BE2C (cell line): Measurements from ENCODE around the gene CCDC63.

ENCODE experiments used
- DNase-seq: peaks from one replicate; pipeline ENCODE4 v3.0.0-alpha.2; 2020
- H3K27me3 ChIP-seq: fragments of 250-450 bp; sonication (Bioruptor Pico); 2 replicates; pipeline ENCODE4 v1.5.1; 2020; ENCODE audit warnings: mild to moderate bottlenecking
- H3K36me3 ChIP-seq: fragments of 250-450 bp; sonication (Bioruptor Pico); 2 replicates; pipeline ENCODE4 v1.5.1; 2020; ENCODE audit warnings: mild to moderate bottlenecking
- H3K4me1 ChIP-seq: fragments of 250-450 bp; sonication (Bioruptor Pico); 2 replicates; pipeline ENCODE4 v1.5.1; 2020
- H3K4me3 ChIP-seq: 2 replicates; pipeline ENCODE4 v1.5.1; 2011; ENCODE audit warnings: low read depth, low read length
- H3K9me3 ChIP-seq: fragments of 250-450 bp; sonication (Bioruptor Pico); 2 replicates; pipeline ENCODE4 v1.5.1; 2020
- CTCF ChIP-seq: IDR thresholded peaks from 2 replicates; pipeline ENCODE4 v1.5.1; 2012; ENCODE audit warnings: mild to moderate bottlenecking, low read depth, low read length

The CCDC63 gene

GRCh38 chr12:110916295-110916875, 69.6 kb downstream of the CCDC63 start:
- TF ChIP-seq CTCF, result no peak
- Histone ChIP-seq H3K4me1 (no peaks in the 10 kb centered on the region), H3K36me3 (no peaks in the 10 kb centered on the region), H3K9me3 (no peaks in the 10 kb centered on the region), H3K4me3 (no peak overlapping the region), H3K27me3 (no peaks in the 10 kb centered on the region)
- no peak for DNase-seq

GRCh38 chr12:110917467-110917866, 70.7 kb downstream of the CCDC63 start:
- DNase-seq, result no peak
- Histone ChIP-seq H3K9me3 (no peaks in the 10 kb centered on the region), H3K4me3 (no peak overlapping the region), H3K27me3 (no peaks in the 10 kb centered on the region), H3K4me1 (no peaks in the 10 kb centered on the region), H3K36me3 (no peaks in the 10 kb centered on the region)
- TF ChIP-seq CTCF, result no peak

- no peak for TF ChIP-seq CTCF
- Histone ChIP-seq H3K9me3 (no peaks in the 10 kb centered on the region), H3K4me1 (no peaks in the 10 kb centered on the region), H3K27me3 (no peaks in the 10 kb centered on the region), H3K4me3 (no peak overlapping the region), H3K36me3 (no peaks in the 10 kb centered on the region)
- no peak for DNase-seq
Observed at GRCh38 chr12:110917961-110918360, 71.2 kb downstream of the CCDC63 start.

- no peaks in the 10 kb centered on the region for H3K9me3 ChIP-seq
- no peaks in the 10 kb centered on the region for H3K27me3 ChIP-seq
- no peak overlapping the region for H3K4me3 ChIP-seq
- no peaks in the 10 kb centered on the region for H3K4me1 ChIP-seq
- TF ChIP-seq CTCF, result no peak
- no peak for DNase-seq
- no peaks in the 10 kb centered on the region for H3K36me3 ChIP-seq
Observed at GRCh38 chr12:110919720-110920119, 72.9 kb downstream of the CCDC63 start.

- Histone ChIP-seq H3K4me3 (no peak within 1 kb of the TSS), H3K36me3 (no peaks in the 10 kb centered on the region), H3K27me3 (no peaks in the 10 kb centered on the region), H3K4me1 (no peaks in the 10 kb centered on the region), H3K9me3 (no peaks in the 10 kb centered on the region)
- DNase-seq, result no peak
- TF ChIP-seq CTCF, result no peak
Observed at GRCh38 chr12:110920324-110920910, 73.6 kb downstream of the CCDC63 start, which contains the start of gene MYL2. Gene MYL2, minus strand, starts transcription at chr12:110920579. Its CDS starts 50 bp downstream, at chr12:110920529.

- Histone ChIP-seq H3K27me3 (no peaks in the 10 kb centered on the region), H3K4me3 (no peak overlapping the region), H3K36me3 (no peaks in the 10 kb centered on the region), H3K4me1 (no peaks in the 10 kb centered on the region), H3K9me3 (no peaks in the 10 kb centered on the region)
- TF ChIP-seq CTCF, result no peak
- DNase-seq, result no peak
Observed at GRCh38 chr12:110921262-110921661, 74.5 kb downstream of the CCDC63 start.
